Neural cell (in vitro differentiated cells): Measurements from ENCODE around the gene NMNAT3. TPM values are rescaled to one million over a fixed set of nuclear protein-coding genes. Genes with fewer than 3 reads are reported as not detected.

Experiments
- H2AFZ ChIP-seq: fragments of 200-600, 300-800 bp; sonication (generic), shearing (Covaris generic); 2 replicates; pipeline ENCODE4 v1.6.0; 2014; ENCODE audit warnings: low read depth, mild to moderate bottlenecking, antibody characterized with exemption, low read length, moderate library complexity
- H3F3A ChIP-seq: fragments of 200-600 bp; shearing (Covaris generic); 2 replicates; pipeline ENCODE4 v1.6.1; 2016; ENCODE audit warnings: mild to moderate bottlenecking, moderate library complexity, mixed read lengths, antibody characterized with exemption, low read length; ENCODE audit not compliant: insufficient read depth, poor library complexity, severe bottlenecking
- H3K27ac ChIP-seq: fragments of 200-600, 300-800 bp; sonication (generic), shearing (Covaris generic); 2 replicates; pipeline ENCODE4 v1.5.1; 2014; ENCODE audit warnings: mild to moderate bottlenecking, low read length, moderate library complexity
- H3K27me3 ChIP-seq: fragments of 300-800, 200-600 bp; sonication (generic), shearing (Covaris generic); 2 replicates; pipeline ENCODE4 v1.6.0; 2014; ENCODE audit warnings: mild to moderate bottlenecking, low read depth, low read length, moderate library complexity; ENCODE audit not compliant: insufficient read depth
- H3K36me3 ChIP-seq: fragments of 300-800, 200-600 bp; sonication (generic), shearing (Covaris generic); 2 replicates; pipeline ENCODE4 v1.5.1; 2014; ENCODE audit warnings: mild to moderate bottlenecking, antibody characterized with exemption, low read length, moderate library complexity; ENCODE audit not compliant: insufficient read depth
- H3K4me2 ChIP-seq: fragments of 300-800, 200-600 bp; sonication (generic), shearing (Covaris generic); 2 replicates; pipeline ENCODE4 v1.6.0; 2014; ENCODE audit warnings: mild to moderate bottlenecking, low read length
- H3K4me3 ChIP-seq: fragments of 300-800, 200-600 bp; sonication (generic), shearing (Covaris generic); 2 replicates; pipeline ENCODE4 v1.5.1; 2014; ENCODE audit warnings: mild to moderate bottlenecking, low read length, moderate library complexity
- H3K79me2 ChIP-seq: fragments of 200-600 bp; shearing (Covaris generic); replicated peaks from 2 replicates; pipeline ENCODE4 v1.6.0; 2014; ENCODE audit warnings: mild to moderate bottlenecking, low read length, moderate library complexity; ENCODE audit not compliant: insufficient read depth
- H3K9ac ChIP-seq: fragments of 300-800, 200-600 bp; sonication (generic), shearing (Covaris generic); 2 replicates; pipeline ENCODE4 v1.6.1; 2016; ENCODE audit warnings: mild to moderate bottlenecking, low read length, mixed read lengths
- H3K9me2 ChIP-seq: fragments of 200-600 bp; shearing (Covaris generic); 2 replicates; pipeline ENCODE4 v1.6.1; 2016; ENCODE audit warnings: mild to moderate bottlenecking, low read length, mixed read lengths; ENCODE audit not compliant: insufficient read depth
- H3K9me3 ChIP-seq: fragments of 200-600, 300-800 bp; sonication (generic), shearing (Covaris generic); 2 replicates; pipeline ENCODE4 v1.6.1; 2016; ENCODE audit warnings: mild to moderate bottlenecking, mixed run types, low read length, moderate library complexity, mixed read lengths
- H4K20me1 ChIP-seq: fragments of 200-600 bp; shearing (Covaris generic); 2 replicates; pipeline ENCODE4 v1.6.1; 2016; ENCODE audit warnings: mild to moderate bottlenecking, mixed run types; ENCODE audit not compliant: insufficient read depth
- CTCF ChIP-seq: fragments of 450-650 bp; IDR thresholded peaks from 2 replicates; pipeline ENCODE4 v1.5.1; 2014; ENCODE audit warnings: antibody characterized with exemption, mild to moderate bottlenecking, moderate library complexity; ENCODE audit not compliant: poor library complexity, severe bottlenecking
- EP300 ChIP-seq: fragments of 450-650 bp; conservative IDR thresholded peaks from 2 replicates; pipeline ENCODE4 v1.6.1; 2014; ENCODE audit warnings: antibody characterized with exemption, mild to moderate bottlenecking, moderate library complexity; ENCODE audit not compliant: poor library complexity, severe bottlenecking
- EZH2 ChIP-seq: fragments of 200-600, 300-800 bp; shearing (Covaris generic), sonication (generic); IDR thresholded peaks from 2 replicates; pipeline ENCODE4 v1.6.1; 2014; ENCODE audit warnings: antibody characterized with exemption, low read length, borderline replicate concordance, mild to moderate bottlenecking; ENCODE audit not compliant: insufficient read depth, poor library complexity, severe bottlenecking
- MXI1 ChIP-seq: fragments of 450-650 bp; conservative IDR thresholded peaks from 2 replicates; pipeline ENCODE4 v1.6.1; 2014; ENCODE audit warnings: antibody characterized with exemption, mild to moderate bottlenecking; ENCODE audit not compliant: poor library complexity, severe bottlenecking
- POLR2AphosphoS5 ChIP-seq: IDR thresholded peaks from 2 replicates; pipeline ENCODE4 v1.6.1; 2012
- RAD21 ChIP-seq: fragments of 450-650 bp; conservative IDR thresholded peaks from 2 replicates; pipeline ENCODE4 v1.6.1; 2014; ENCODE audit warnings: antibody characterized with exemption, mild to moderate bottlenecking, moderate library complexity
- REST ChIP-seq: IDR thresholded peaks from 2 replicates; pipeline ENCODE4 v1.6.1; 2012; ENCODE audit warnings: borderline replicate concordance
- SMC3 ChIP-seq: fragments of 450-650 bp; conservative IDR thresholded peaks from 2 replicates; pipeline ENCODE4 v1.6.1; 2014; ENCODE audit warnings: antibody characterized with exemption, mild to moderate bottlenecking, moderate library complexity; ENCODE audit not compliant: poor library complexity
- TAF1 ChIP-seq: IDR thresholded peaks from 2 replicates; pipeline ENCODE4 v1.6.1; 2012; ENCODE audit warnings: low read depth
- polyA plus RNA-seq: library from polyadenylated mRNA; depleted of rRNA; stranded (reverse); fragments of >200 nt; gene quantifications from 2 replicates; pipeline ENCODE4 v1.2.3, GENCODE V29; 2014

The NMNAT3 gene
- polyA plus RNA-seq, 1 donor from 2014 or later = 2.3 TPM

- Histone ChIP-seq H3K27me3 (peaks cover 8% of the 10 kb centered on the region), H3K4me3 (peak overlapping the region; percentile 77), H3K9me3 (no peaks in the 10 kb centered on the region), H3F3A (peaks cover 5% of the 10 kb centered on the region), H4K20me1 (no peaks in the 10 kb centered on the region), H3K9ac (no peak overlapping the region), H3K27ac (no peak overlapping the region), H3K4me2 (no peak overlapping the region), H3K36me3 (no peaks in the 10 kb centered on the region), H3K9me2 (no peaks in the 10 kb centered on the region), H3K79me2 (peaks cover 10% of the 10 kb centered on the region), H2AFZ (no peak overlapping the region)
- no peak for TF ChIP-seq SMC3
- no peak for TF ChIP-seq RAD21
- no peak for TF ChIP-seq TAF1
Observed at GRCh38 chr3:139537795-139538621, 139.8 kb downstream of the NMNAT3 start.

GRCh38 chr3:139537361-139537760 is 140.4 kb downstream of the NMNAT3 start:
- Histone ChIP-seq H3K79me2 (peaks cover 10% of the 10 kb centered on the region), H4K20me1 (no peaks in the 10 kb centered on the region), H3K27ac (no peak overlapping the region), H3K27me3 (peaks cover 8% of the 10 kb centered on the region), H3K9ac (no peak overlapping the region), H2AFZ (no peak overlapping the region), H3F3A (peaks cover 5% of the 10 kb centered on the region), H3K4me3 (peak overlapping the region; percentile 7), H3K36me3 (no peaks in the 10 kb centered on the region), H3K9me3 (no peaks in the 10 kb centered on the region), H3K4me2 (no peak overlapping the region), H3K9me2 (no peaks in the 10 kb centered on the region)
- TF ChIP-seq EZH2 (no peak), SMC3 (no peak), TAF1 (no peak), RAD21 (no peak), EP300 (no peak), CTCF (no peak), REST (no peak), POLR2AphosphoS5 (no peak), MXI1 (no peak)
